Endometrial microvascular endothelial cells (primary cell): ENCODE measurements around the gene GAS2L1. TPM values are rescaled to one million over a fixed set of nuclear protein-coding genes. Genes with fewer than 3 reads are reported as not detected.
"Not testable (repeated sequence)": the region's sequence is repeated elsewhere in the genome, so short reads cannot be mapped to it uniquely, and the experiment has no call there.

Experiments used
- in situ Hi-C: cut with HindIII; loops from 2 replicates; pipeline ENCODE4 v1.10.0; 2017; ENCODE audit warnings: low sequenced_read_pairs, low pct_unique_long_range_greater_than_20kb; ENCODE audit errors: inconsistent ontology term
- total RNA-seq: library from RNA; depleted of rRNA; stranded (reverse); fragments of >200 nt; gene quantifications from one replicate; pipeline ENCODE4 v1.2.3, GENCODE V29; 2015; ENCODE audit errors: inconsistent ontology term

The GAS2L1 gene
- total RNA-seq, 1 donor from 2014 or later = 39.6 TPM

- in situ Hi-C loops = no loop called here
Measured at GRCh38 chr22:29335656-29336055, 29.2 kb downstream of the GAS2L1 start.

- in situ Hi-C loops = no loop called here
Measured at GRCh38 chr22:29336751-29337490, 30.5 kb downstream of the GAS2L1 start.

- in situ Hi-C loops = no loop called here
Measured at GRCh38 chr22:29337631-29338284, 31.3 kb downstream of the GAS2L1 start.

GRCh38 chr22:29338398-29338797 lies 31.9 kb downstream of the GAS2L1 start:
- in situ Hi-C loops = no loop called here

GRCh38 chr22:29339381-29340235 lies 33.2 kb downstream of the GAS2L1 start:
- in situ Hi-C loops = no loop called here

GRCh38 chr22:29340566-29340965 lies 34.1 kb downstream of the GAS2L1 start:
- in situ Hi-C loops = no loop called here

- in situ Hi-C loops = no loop called here
Measured at GRCh38 chr22:29341056-29341848, 34.8 kb downstream of the GAS2L1 start.

GRCh38 chr22:29341849-29342127 lies 35.3 kb downstream of the GAS2L1 start:
- in situ Hi-C loops = no loop called here

- in situ Hi-C loops = no loop called here
Measured at GRCh38 chr22:29342177-29342576, 35.7 kb downstream of the GAS2L1 start.

GRCh38 chr22:29342577-29343312 lies 36.3 kb downstream of the GAS2L1 start:
- in situ Hi-C loops = no loop called here

- in situ Hi-C loops = no loop called here
Measured at GRCh38 chr22:29343313-29343805, 36.9 kb downstream of the GAS2L1 start.

- in situ Hi-C loops = no loop called here
Measured at GRCh38 chr22:29344137-29344536, 37.7 kb downstream of the GAS2L1 start.

- in situ Hi-C loops = not testable (repeated sequence)
Measured at GRCh38 chr22:29344889-29345288, 38.4 kb downstream of the GAS2L1 start.

GRCh38 chr22:29345932-29346331 lies 39.5 kb downstream of the GAS2L1 start:
- in situ Hi-C loops = no loop called here

- in situ Hi-C loops = no loop called here
Measured at GRCh38 chr22:29346659-29347058, 40.2 kb downstream of the GAS2L1 start.

- in situ Hi-C loops = no loop called here
Measured at GRCh38 chr22:29348041-29348440, 41.6 kb downstream of the GAS2L1 start.

GRCh38 chr22:29348956-29349355 lies 42.5 kb downstream of the GAS2L1 start:
- in situ Hi-C loops = no loop called here

GRCh38 chr22:29351042-29351441 lies 44.6 kb downstream of the GAS2L1 start:
- in situ Hi-C loops = no loop called here
